Neural crest cell (in vitro differentiated cells): Measurements from ENCODE around the gene DNAJB13. TPM values are rescaled to one million over a fixed set of nuclear protein-coding genes. Genes with fewer than 3 reads are reported as not detected.
"Not testable (repeated sequence)": the region's sequence is repeated elsewhere in the genome, so short reads cannot be mapped to it uniquely, and the experiment has no call there.

Source experiments
- DNase-seq: peaks from one replicate; pipeline ENCODE4 v3.0.0; 2021; ENCODE audit warnings: low read depth, mixed read lengths, low spot score
- H3K27ac Mint-ChIP-seq: one replicate; pipeline ENCODE4 v1.8.0; 2021; ENCODE audit warnings: mild to moderate bottlenecking, mixed read lengths; ENCODE audit not compliant: unreplicated experiment
- H3K27me3 Mint-ChIP-seq: 2 replicates; pipeline ENCODE4 v1.8.0; 2021; ENCODE audit warnings: low read depth, mild to moderate bottlenecking, mixed read lengths
- H3K36me3 Mint-ChIP-seq: 2 replicates; pipeline ENCODE4 v1.8.0; 2021; ENCODE audit warnings: low read depth, mild to moderate bottlenecking, mixed read lengths
- H3K4me1 Mint-ChIP-seq: 2 replicates; pipeline ENCODE4 v1.8.0; 2021; ENCODE audit warnings: mixed read lengths
- H3K4me3 Mint-ChIP-seq: one replicate; pipeline ENCODE4 v1.8.0; 2021; ENCODE audit warnings: mild to moderate bottlenecking, mixed read lengths
- H3K9me3 Mint-ChIP-seq: 2 replicates; pipeline ENCODE4 v1.8.0; 2021; ENCODE audit warnings: mixed read lengths
- CTCF ChIP-seq: fragments of 200-600 bp; sonication (generic); conservative IDR thresholded peaks from 2 replicates; pipeline ENCODE4 v1.5.0; 2021; ENCODE audit warnings: antibody characterized with exemption, mild to moderate bottlenecking
- total RNA-seq: library from RNA; stranded (reverse); gene quantifications from 2 replicates; pipeline ENCODE4 v1.2.1, GENCODE V29; 2021

The DNAJB13 gene
- total RNA-seq, 1 donor from 2014 or later: 0.35 TPM

- no peak for TF ChIP-seq CTCF
- no peak overlapping the region for H3K27ac Mint-ChIP-seq
- H3K36me3 Mint-ChIP-seq: peaks cover 18% of the 10 kb centered on the region
- H3K4me3 Mint-ChIP-seq: no peak overlapping the region
- no peaks in the 10 kb centered on the region for H3K9me3 Mint-ChIP-seq
- no peak for DNase-seq
- peaks cover 5% of the 10 kb centered on the region for H3K4me1 Mint-ChIP-seq
- no peaks in the 10 kb centered on the region for H3K27me3 Mint-ChIP-seq
These were observed 18.9 kb upstream of the DNAJB13 start for GRCh38 chr11:73931951-73932350.

GRCh38 chr11:73932781-73933180 lies 18.0 kb upstream of the DNAJB13 start:
- Mint-ChIP-seq H3K4me1 (peaks cover 5% of the 10 kb centered on the region), H3K36me3 (peaks cover 18% of the 10 kb centered on the region), H3K9me3 (no peaks in the 10 kb centered on the region), H3K27me3 (no peaks in the 10 kb centered on the region), H3K4me3 (no peak overlapping the region), H3K27ac (no peak overlapping the region)
- no peak for DNase-seq
- TF ChIP-seq CTCF: no peak

GRCh38 chr11:73936047-73936446 lies 14.8 kb upstream of the DNAJB13 start:
- H3K27ac Mint-ChIP-seq, H3K4me1 Mint-ChIP-seq, H3K4me3 Mint-ChIP-seq, DNase-seq, H3K9me3 Mint-ChIP-seq, H3K27me3 Mint-ChIP-seq: not testable (repeated sequence)
- peaks cover 38% of the 10 kb centered on the region for H3K36me3 Mint-ChIP-seq

- Mint-ChIP-seq H3K4me1 (no peaks in the 10 kb centered on the region), H3K27me3 (no peaks in the 10 kb centered on the region), H3K27ac (no peak overlapping the region), H3K36me3 (peaks cover 43% of the 10 kb centered on the region), H3K9me3 (peaks cover 16% of the 10 kb centered on the region), H3K4me3 (no peak overlapping the region)
- no peak for DNase-seq
- TF ChIP-seq CTCF: no peak
These were observed 11.7 kb upstream of the DNAJB13 start for GRCh38 chr11:73939096-73939495.

- Mint-ChIP-seq H3K4me1 (peaks cover 8% of the 10 kb centered on the region), H3K27ac (no peak overlapping the region)
These were observed 9.8 kb upstream of the DNAJB13 start for GRCh38 chr11:73940801-73941570.

More at GRCh38 chr11:73940801-73941570, 9.8 kb upstream of the DNAJB13 start:
- no peak for DNase-seq
- Mint-ChIP-seq H3K27me3 (no peaks in the 10 kb centered on the region), H3K4me3 (no peak overlapping the region), H3K9me3 (peaks cover 19% of the 10 kb centered on the region), H3K36me3 (peaks cover 38% of the 10 kb centered on the region)
- no peak for TF ChIP-seq CTCF
